Measurements from ENCODE around the gene PARN.
"Not testable (repeated sequence)": the region's sequence is repeated elsewhere in the genome, so short reads cannot be mapped to it uniquely, and the experiment has no call there.

DNA sequence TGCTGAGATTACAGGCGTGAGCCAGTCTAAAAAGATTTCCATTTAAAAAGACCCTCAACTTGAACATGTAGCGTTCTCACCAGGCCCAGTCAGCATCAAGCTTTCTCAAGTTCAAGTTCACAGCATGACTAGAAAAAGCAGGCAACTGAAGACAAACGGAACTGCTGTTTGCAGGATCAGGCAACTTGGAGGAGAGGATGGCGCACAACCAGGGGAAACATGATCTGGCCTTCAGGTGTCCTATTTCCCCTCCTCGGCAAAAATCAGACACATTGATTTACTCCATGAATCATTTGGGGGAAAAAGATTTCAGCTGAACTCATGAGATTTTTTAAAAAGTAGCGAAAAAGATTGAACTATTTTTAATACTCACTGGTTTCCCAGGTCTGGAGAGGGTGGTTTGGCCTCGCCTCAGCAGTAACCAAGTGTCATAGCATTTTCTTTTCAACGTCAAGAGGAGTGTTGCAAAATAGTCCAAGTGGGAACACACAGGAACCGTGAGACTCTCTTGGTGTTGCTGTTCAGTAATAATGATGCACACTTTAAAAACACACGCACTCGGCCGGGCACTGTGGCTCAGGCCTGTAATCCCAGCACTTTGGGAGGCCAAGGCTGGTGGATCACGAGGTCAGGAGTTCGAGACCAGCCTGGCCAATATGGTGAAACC, 201.0 kb downstream of the PARN start:
- not testable (repeated sequence) for TF ChIP-seq POLR2A (IDR thresholded peaks at IDR 0.05)
- TF ChIP-seq, protein P1, sequence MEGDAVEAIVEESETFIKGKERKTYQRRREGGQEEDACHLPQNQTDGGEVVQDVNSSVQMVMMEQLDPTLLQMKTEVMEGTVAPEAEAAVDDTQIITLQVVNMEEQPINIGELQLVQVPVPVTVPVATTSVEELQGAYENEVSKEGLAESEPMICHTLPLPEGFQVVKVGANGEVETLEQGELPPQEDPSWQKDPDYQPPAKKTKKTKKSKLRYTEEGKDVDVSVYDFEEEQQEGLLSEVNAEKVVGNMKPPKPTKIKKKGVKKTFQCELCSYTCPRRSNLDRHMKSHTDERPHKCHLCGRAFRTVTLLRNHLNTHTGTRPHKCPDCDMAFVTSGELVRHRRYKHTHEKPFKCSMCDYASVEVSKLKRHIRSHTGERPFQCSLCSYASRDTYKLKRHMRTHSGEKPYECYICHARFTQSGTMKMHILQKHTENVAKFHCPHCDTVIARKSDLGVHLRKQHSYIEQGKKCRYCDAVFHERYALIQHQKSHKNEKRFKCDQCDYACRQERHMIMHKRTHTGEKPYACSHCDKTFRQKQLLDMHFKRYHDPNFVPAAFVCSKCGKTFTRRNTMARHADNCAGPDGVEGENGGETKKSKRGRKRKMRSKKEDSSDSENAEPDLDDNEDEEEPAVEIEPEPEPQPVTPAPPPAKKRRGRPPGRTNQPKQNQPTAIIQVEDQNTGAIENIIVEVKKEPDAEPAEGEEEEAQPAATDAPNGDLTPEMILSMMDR (IDR thresholded peaks at IDR 0.05): not testable (repeated sequence)
